ENCODE data around the gene RAB43.
"Not testable (repeated sequence)": the region's sequence is repeated elsewhere in the genome, so short reads cannot be mapped to it uniquely, and the experiment has no call there.

The RAB43 gene

GRCh38 chr3:129121792-129122411 lies at the start of gene RAB43:
Gene RAB43 (minus strand): TSS chr3:129121804. CDS start chr3:129121489, 315 bp downstream.
- peak; percentile 99 for DNase-seq (ENCODE audit: low read depth, low spot score)

GRCh38 chr3:129166579-129167332 lies 45.2 kb upstream of the RAB43 start:
- DNase-seq (ENCODE audit: low read depth, low spot score), result no peak

- not testable (repeated sequence) for DNase-seq (ENCODE audit: low read depth, low spot score)
Measured at GRCh38 chr3:129165594-129165993, 44.0 kb upstream of the RAB43 start.

- DNase-seq (ENCODE audit: low read depth, low spot score), result no peak
Measured at GRCh38 chr3:129164500-129164899, 42.9 kb upstream of the RAB43 start.

- DNase-seq (ENCODE audit: low read depth, low spot score), result no peak
Measured at GRCh38 chr3:129162729-129163579, 41.4 kb upstream of the RAB43 start.

GRCh38 chr3:129161860-129162271 lies 40.3 kb upstream of the RAB43 start:
- DNase-seq (ENCODE audit: low read depth, low spot score), result peak; percentile 63

GRCh38 chr3:129160891-129161859 lies 39.6 kb upstream of the RAB43 start, which contains the start of gene ISY1:
Gene ISY1 (minus strand): TSS chr3:129161063. CDS start chr3:129160975, 88 bp downstream.
- peak; percentile 98 for DNase-seq (ENCODE audit: low read depth, low spot score)

GRCh38 chr3:129144786-129145185 lies 23.2 kb upstream of the RAB43 start:
- no peak for DNase-seq (ENCODE audit: low read depth, low spot score)

GRCh38 chr3:129141011-129141410 lies 19.4 kb upstream of the RAB43 start:
- DNase-seq (ENCODE audit: low read depth, low spot score), result not testable (repeated sequence)

GRCh38 chr3:129139911-129140310 lies 18.3 kb upstream of the RAB43 start:
- no peak for DNase-seq (ENCODE audit: low read depth, low spot score)

GRCh38 chr3:129136275-129136674 lies 14.7 kb upstream of the RAB43 start:
- not testable (repeated sequence) for DNase-seq (ENCODE audit: low read depth, low spot score)

GRCh38 chr3:129132097-129132866 lies 10.7 kb upstream of the RAB43 start:
- DNase-seq (ENCODE audit: low read depth, low spot score), result no peak

- no peak for DNase-seq (ENCODE audit: low read depth, low spot score)
Measured at GRCh38 chr3:129131465-129132088, 10.0 kb upstream of the RAB43 start.

GRCh38 chr3:129130291-129130813 lies 8.7 kb upstream of the RAB43 start:
- no peak for DNase-seq (ENCODE audit: low read depth, low spot score)

- DNase-seq (ENCODE audit: low read depth, low spot score), result no peak
Measured at GRCh38 chr3:129128357-129129155, 7.0 kb upstream of the RAB43 start.

- DNase-seq (ENCODE audit: low read depth, low spot score), result no peak
Measured at GRCh38 chr3:129126726-129127280, 5.2 kb upstream of the RAB43 start.

- peak; percentile 42 for DNase-seq (ENCODE audit: low read depth, low spot score)
Measured at GRCh38 chr3:129123314-129124060, 1.9 kb upstream of the RAB43 start.
